ENCODE results near the gene NCOA6. TPM values are rescaled to one million over a fixed set of nuclear protein-coding genes. Genes with fewer than 3 reads are reported as not detected.

The NCOA6 gene
- total and polyA plus RNA-seq, 2 of the 4 experiments (the other 2 are of a cell fraction) = 3.6 to 13.1 TPM

DNA sequence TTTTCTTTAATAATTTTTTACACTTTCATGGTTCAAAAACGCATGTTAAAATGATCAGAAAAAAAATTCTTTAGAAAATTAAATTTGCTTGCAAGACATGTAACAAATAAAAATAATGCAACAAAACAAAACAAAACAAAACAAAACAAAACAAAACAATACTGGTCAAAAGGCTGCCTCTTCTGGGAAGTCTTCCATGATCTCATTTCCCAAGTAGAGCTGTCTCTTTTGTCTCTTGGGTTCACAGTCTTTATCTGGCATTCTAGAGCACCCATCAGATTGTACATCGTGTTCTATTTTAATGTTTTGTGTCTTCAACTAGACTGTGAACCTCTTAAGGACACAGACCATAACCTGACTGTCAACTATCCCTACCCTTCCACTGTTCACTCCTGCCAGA, 96.0 kb downstream of the NCOA6 start:
- no peak overlapping the region for H2AFZ ChIP-seq (replicated peaks; ENCODE audit: low read length, poor library complexity)
- H4K8ac ChIP-seq (ENCODE audit: low read depth in 2 of 2, low read length in 2 of 2) = no peak overlapping the region
- H2AK5ac ChIP-seq (ENCODE audit: low read depth, low read length) = no peak overlapping the region
- H3K9ac ChIP-seq (ENCODE audit: low read depth, low read length) = no peak overlapping the region
- no peaks in the 10 kb centered on the region for H4K20me1 ChIP-seq (ENCODE audit: insufficient read depth, low read length)
- no peak overlapping the region for H4K91ac ChIP-seq (ENCODE audit: insufficient read depth, low read depth, low read length)
- no peak overlapping the region for H4K5ac ChIP-seq (ENCODE audit: low read depth, low read length)
- no peak for DNase-seq
- no peak for ATAC-seq (ENCODE audit: low read depth)
- H2BK20ac ChIP-seq (ENCODE audit: low read depth, low read length) = no peak overlapping the region
- no CpG with 5 or more reads among the region's 2 CpGs for WGBS, 2 experiments (ENCODE audit: extremely low coverage in 2 of 2, insufficient read length in 1 of 2)
- no peak overlapping the region for H3K27ac ChIP-seq (ENCODE audit: insufficient read depth, low read length)
- H2BK5ac ChIP-seq (ENCODE audit: low read depth, low read length, poor library complexity, severe bottlenecking) = no peak overlapping the region
- BruUV-seq (replicated peaks) = no TSS peak
- peaks cover 0 to 4% of the 10 kb centered on the region in 2 experiments; a peak in 1 of 4 replicates for H3K79me1 ChIP-seq (ENCODE audit: low read depth in 1 of 2, low read length in 2 of 2)
- intact Hi-C loops (cut with micrococcal nuclease) (no loop called here), dilution Hi-C loops (cut with HindIII; ENCODE audit: low sequenced_read_pairs, unreplicated experiment) (no loop called here), in situ Hi-C loops (cut with MboI; ENCODE audit: low sequenced_read_pairs) (no loop called here)
- H3K4ac ChIP-seq (ENCODE audit: low read depth, low read length) = no peak overlapping the region
- H3K9me1 ChIP-seq (ENCODE audit: insufficient read depth, low read length) = peaks cover 3% of the 10 kb centered on the region
- H3K14ac ChIP-seq (replicated peaks; ENCODE audit: low read depth, low read length) = no peak overlapping the region
- POLR2A ChIA-PET (ENCODE audit: unreplicated experiment) = interaction anchor here (0.6 kb wide), 1 partner anchor 39 kb away, joined by 3 read pairs; no protein-coding TSS in a partner anchor
- H2AK9ac ChIP-seq (replicated peaks; ENCODE audit: low read depth, low read length, poor library complexity) = no peak overlapping the region
- TF ChIP-seq RFX5 (IDR thresholded peaks at IDR 0.05; ENCODE audit: low read depth, low read length) (no peak), RCOR1 (IDR thresholded peaks at IDR 0.05; ENCODE audit: insufficient replicate concordance, low read length) (no peak), MAZ (IDR thresholded peaks at IDR 0.05; ENCODE audit: borderline replicate concordance, low read depth, low read length) (no peak), RAD21 (IDR thresholded peaks at IDR 0.05; ENCODE audit: low read length) (no peak), BHLHE40 (IDR thresholded peaks at IDR 0.05; ENCODE audit: low read depth, low read length) (no peak), POLR2A (IDR thresholded peaks at IDR 0.05; ENCODE audit: low read depth, low read length) (no peak), CHD1 (IDR thresholded peaks at IDR 0.05; ENCODE audit: low read depth, low read length) (no peak), FOS (IDR thresholded peaks at IDR 0.05; ENCODE audit: low read depth, low read length) (no peak), MXI1 (IDR thresholded peaks at IDR 0.05; ENCODE audit: borderline replicate concordance, low read depth, low read length) (no peak)
- H3K27me3 ChIP-seq (ENCODE audit: control insufficient read depth, insufficient read depth, low read length) = no peaks in the 10 kb centered on the region
- H3K23ac ChIP-seq (ENCODE audit: low read depth, low read length) = no peak overlapping the region
- H3K4me2 ChIP-seq (ENCODE audit: low read depth, low read length) = no peak overlapping the region
- H2BK15ac ChIP-seq (ENCODE audit: low read depth, low read length) = no peak overlapping the region
- no peaks in the 10 kb centered on the region for H3K4me1 ChIP-seq (ENCODE audit: control insufficient read depth, insufficient read depth, low read length)
- H3K56ac ChIP-seq (ENCODE audit: extremely low read depth, insufficient read depth, low read length) = no peak overlapping the region
- no peak overlapping the region for H3K18ac ChIP-seq (ENCODE audit: low read depth, low read length)
- H2BK120ac ChIP-seq (ENCODE audit: low read depth, low read length) = no peak overlapping the region
- H3K9me3 ChIP-seq (ENCODE audit: control insufficient read depth, insufficient read depth, low read length) = no peaks in the 10 kb centered on the region
- peaks cover 33% of the 10 kb centered on the region for H3K36me3 ChIP-seq (ENCODE audit: control insufficient read depth, insufficient read depth, low read length)
- CTCF ChIA-PET = no interaction called here
- H3K4me3 ChIP-seq (ENCODE audit: insufficient read depth, low read depth, low read length) = no peak overlapping the region
